NK-92 treated with Interleukin-12 subunit alpha and Interleukin-12 subunit beta, amount 100 ng/mL, for 24 hours (cell line): ENCODE results near the gene SEMA3A.

Experiments
- DNase-seq: peaks from one replicate; lab custom pipeline; 2025; lab: John Stamatoyannopoulos, UW

Gene SEMA3A

GRCh38 chr7:84195295-84196060 is 889 bp upstream of the SEMA3A start:
- no peak for DNase-seq

DNA sequence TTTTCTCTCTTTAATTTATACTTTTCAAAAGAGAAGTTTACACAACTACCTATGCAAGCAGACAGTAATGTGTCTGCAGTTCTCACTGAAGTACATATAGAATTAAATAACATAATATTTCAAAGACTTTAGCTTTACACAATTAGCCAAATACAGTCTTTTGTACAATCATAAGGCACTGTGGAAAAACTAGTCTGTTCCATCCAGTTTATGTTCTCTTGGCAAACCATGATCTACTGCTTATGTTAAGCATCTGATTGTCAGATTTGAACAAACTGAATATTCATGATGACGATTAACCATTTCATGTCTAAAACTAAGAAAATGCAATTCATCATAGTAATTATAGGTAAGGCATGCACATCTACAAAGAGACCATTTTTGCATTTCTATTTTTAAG is 842 bp downstream of the SEMA3A start:
- no peak for DNase-seq

DNA sequence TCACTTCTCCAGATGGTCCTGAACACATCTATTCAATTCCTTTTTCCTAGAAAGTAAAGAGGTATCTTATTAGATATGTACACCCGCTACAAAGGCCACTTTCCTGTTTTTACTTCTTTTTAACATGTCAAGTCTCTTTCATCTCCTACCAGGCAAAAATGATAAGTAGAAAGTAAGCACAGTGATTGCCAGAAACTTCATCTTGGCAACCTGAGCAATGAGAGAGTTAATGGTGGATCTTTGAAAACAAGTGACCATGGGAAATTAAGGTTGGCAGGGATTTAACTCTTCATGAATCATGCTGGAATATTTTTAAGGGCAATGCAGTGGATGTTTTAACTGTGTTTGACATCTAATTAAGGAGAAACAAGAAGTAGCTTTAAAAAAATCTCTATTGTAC is 2.7 kb downstream of the SEMA3A start:
- no peak for DNase-seq

- DNase-seq = no peak
These were observed 3.3 kb downstream of the SEMA3A start for GRCh38 chr7:84191261-84191660.

DNA sequence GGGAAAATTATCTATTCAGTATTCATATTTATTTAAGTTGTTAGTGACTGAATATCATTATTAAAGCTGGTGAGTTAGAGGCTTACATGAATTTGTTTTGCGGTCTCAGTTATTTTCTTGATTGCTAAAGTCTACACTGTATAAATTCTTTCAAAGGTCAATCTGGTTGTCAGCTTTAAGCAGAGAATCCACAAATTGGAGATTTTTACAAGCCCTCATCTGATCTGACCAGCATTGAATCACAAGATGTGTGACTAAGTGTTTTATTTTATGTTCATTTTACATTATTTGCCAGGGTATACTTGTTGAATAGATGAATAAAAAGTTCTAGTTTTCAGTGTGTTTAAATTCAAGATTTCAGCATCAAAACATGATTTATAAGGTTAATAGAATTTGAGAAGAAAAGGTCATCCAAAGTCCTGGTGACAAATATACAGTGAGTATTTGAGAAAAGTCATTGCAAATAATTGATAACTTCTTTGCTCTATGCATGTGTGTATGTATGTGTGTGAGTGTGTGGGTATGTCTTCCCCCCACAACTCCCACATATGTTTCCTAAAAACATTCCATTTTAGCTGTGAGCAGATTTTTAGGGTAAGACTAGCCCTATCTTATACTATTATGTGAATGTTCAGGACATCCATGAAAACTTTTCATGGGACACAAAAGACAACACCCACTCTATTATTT is 4.4 kb downstream of the SEMA3A start:
- DNase-seq = no peak

- DNase-seq = no peak
These were observed 5.7 kb downstream of the SEMA3A start for GRCh38 chr7:84188786-84189405.

- DNase-seq = no peak
These were observed 6.6 kb downstream of the SEMA3A start for GRCh38 chr7:84187813-84188510.

DNA sequence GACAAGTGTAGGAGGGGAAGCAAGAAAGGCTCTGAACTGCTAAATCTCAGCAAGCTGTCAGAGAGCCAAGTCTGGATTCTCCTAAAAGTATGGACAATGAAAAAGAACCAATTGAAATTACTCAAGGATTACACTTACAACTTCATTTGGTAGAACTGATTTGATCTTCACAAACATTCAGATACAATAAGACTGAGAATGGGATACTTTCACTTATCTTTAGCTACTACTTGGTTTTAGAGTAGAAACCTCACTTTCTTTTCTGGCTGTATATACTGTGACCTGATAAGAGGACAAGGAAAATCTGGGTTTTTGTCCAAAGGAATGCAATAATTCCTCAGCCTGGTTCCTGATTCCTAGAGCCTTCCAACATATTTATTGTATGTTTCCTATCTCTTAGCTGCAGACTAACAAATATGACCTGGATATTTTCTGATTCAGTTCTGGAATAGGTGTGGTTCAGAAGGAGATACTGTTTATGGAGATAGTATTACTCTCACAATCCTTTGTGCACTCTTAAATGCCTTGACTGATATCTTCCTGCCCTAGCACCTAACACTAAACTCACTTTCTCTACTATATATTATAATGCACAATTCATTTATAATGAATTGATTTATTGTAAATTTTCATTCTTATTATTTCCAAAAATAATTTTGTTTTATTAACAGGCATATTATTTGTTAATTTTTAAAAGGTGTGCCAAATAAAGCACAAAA is 7.3 kb downstream of the SEMA3A start:
- DNase-seq = no peak

- DNase-seq = no peak
These were observed 10.8 kb downstream of the SEMA3A start for GRCh38 chr7:84183741-84184140.

DNA sequence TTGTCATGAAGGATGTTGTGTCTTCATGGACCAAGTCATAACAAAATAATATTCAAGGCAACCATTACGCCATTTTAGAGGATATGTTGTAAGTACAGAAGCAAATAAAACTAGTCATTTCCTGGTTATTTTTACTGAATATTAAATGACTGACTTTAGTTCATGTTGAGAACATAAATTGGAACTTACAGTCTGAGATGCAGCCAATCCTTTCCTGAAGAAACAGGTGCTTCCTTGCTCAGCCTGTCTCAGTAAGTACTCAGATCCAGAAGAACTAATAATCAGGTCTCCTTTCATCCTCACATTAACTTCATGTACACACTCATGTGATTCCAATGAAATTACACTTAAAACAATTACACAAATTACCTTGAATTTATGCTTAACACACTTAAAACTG is 12.3 kb downstream of the SEMA3A start:
- no peak for DNase-seq

- DNase-seq = no peak
These were observed 13.0 kb downstream of the SEMA3A start for GRCh38 chr7:84181628-84182027.

DNA sequence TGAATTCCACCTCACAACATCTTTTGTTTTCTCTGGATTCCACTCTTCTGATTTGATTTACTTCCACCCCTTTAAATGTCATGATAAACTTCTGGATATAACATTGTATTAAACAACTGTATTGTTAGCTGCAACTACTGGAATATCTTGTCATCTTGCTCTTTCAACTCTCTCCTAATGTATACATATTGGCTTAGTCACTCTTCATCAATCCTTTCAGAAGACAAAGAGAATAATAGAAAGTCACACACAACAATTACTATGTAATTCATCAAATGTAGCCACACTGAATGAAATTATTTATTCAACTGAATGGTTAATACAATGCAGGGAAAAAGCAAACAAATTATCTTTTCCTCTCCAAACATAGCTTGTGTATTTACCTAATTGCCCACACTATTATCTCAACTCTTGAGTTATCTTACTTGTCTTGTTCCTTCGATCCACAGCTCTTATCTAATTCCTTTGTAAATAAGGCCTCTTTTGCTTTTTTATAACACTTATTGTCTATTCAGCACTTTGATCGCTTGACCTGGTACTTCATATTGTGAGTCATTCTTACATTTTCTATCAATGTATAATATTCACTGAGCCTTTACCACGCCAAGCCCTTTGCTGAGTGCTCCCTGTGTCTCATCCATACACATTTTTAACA is 16.7 kb downstream of the SEMA3A start:
- DNase-seq = no peak

GRCh38 chr7:84176716-84177115 is 17.9 kb downstream of the SEMA3A start:
- no peak for DNase-seq

- DNase-seq = no peak
These were observed 19.1 kb downstream of the SEMA3A start for GRCh38 chr7:84175461-84175860.

- DNase-seq = no peak
These were observed 23.9 kb downstream of the SEMA3A start for GRCh38 chr7:84170646-84171045.

DNA sequence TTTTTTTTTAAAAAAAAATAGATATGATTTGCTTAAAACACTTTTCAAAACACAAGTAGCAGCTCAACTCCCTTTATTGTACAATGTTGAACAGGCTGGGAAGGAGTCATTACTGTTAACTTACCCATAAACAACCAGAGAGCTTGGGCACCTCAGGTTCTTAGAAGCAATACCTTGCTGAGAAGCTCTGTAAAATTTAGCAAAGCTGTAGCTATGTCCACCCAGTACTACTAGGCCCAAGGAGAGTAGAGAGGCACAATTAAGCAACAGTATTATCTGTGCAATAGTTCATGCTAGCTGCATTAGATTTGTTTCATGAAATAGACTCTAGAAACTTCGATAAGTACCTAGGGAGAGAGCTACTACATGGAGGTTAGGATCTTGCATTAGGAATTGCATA is 32.0 kb downstream of the SEMA3A start:
- DNase-seq = no peak

DNA sequence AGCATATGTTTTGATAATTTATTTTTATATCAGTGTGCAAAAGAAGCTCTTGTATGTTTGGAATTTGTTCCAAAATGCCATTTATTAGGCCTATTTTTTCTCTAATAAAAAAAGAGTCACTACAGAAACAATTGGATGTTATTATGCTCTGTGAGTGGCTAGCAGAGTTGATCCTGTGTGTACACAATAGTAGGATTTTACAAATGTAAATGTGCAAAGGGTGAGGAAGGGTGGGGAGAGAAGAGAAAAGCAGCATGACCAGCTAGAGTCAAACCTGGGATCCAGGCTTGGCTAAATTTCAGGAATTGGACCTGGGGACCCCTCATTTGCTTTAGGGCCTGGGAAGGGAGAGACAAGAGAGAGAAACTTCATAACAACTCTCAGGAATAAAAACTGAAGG is 32.5 kb downstream of the SEMA3A start:
- DNase-seq = no peak

DNA sequence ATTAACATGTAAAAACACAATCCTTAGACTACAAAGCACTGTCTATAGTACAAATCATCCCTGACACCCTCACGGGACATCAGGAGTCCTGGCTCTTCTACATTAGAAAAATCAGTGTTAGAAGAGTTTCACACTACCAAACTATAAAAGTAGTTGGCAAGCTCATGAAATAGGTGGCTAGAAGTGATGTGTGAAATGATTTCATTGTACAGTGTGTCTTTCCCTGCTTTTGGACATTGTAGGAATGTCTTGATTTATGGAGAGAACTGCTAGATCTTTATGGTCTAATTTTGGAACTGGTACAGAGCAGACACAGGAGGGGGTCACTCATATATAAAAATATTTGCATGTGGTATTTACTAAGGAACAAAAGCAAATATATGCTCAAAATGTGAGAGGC is 33.2 kb downstream of the SEMA3A start:
- DNase-seq = no peak

- no peak for DNase-seq
These were observed 35.2 kb downstream of the SEMA3A start for GRCh38 chr7:84159435-84159834.

- no peak for DNase-seq
These were observed 37.4 kb downstream of the SEMA3A start for GRCh38 chr7:84157171-84157570.

GRCh38 chr7:84154991-84155781 is 39.4 kb downstream of the SEMA3A start:
- no peak for DNase-seq
